Fibroblast of skin of right quadriceps (primary cell): Measurements from ENCODE around the gene ANKIB1.

ENCODE experiments used
- DNase-seq: peaks from one replicate; pipeline ENCODE4 v3.0.0-alpha.2; 2013

ANKIB1 gene

GRCh38 chr7:92266415-92267241, 20.9 kb downstream of the ANKIB1 start:
- DNase-seq: peak; percentile 21

- DNase-seq: no peak
Observed at GRCh38 chr7:92268921-92269320, 23.1 kb downstream of the ANKIB1 start.

DNA sequence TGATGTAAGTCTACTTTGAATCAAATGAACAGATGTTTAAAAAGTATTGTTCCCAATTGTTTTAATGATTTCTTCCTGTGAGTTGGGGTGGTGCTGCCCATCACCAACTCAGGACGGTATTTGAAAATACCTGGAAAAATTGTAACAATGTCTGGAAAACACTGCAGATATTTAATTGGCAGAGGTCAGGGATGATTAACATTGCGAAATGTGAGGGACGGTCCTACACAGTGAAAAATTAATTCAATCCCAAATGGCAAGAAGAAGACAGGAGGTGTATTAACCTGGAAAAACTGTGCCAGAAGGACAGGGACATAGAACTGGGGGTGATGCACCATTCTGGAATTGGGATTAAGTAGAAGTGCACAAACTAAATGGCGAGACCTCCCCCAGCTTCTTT, 29.6 kb downstream of the ANKIB1 start:
- no peak for DNase-seq

GRCh38 chr7:92276460-92276864, 30.7 kb downstream of the ANKIB1 start:
- no peak for DNase-seq

- DNase-seq: no peak
Observed at GRCh38 chr7:92279396-92280031, 33.7 kb downstream of the ANKIB1 start.

DNA sequence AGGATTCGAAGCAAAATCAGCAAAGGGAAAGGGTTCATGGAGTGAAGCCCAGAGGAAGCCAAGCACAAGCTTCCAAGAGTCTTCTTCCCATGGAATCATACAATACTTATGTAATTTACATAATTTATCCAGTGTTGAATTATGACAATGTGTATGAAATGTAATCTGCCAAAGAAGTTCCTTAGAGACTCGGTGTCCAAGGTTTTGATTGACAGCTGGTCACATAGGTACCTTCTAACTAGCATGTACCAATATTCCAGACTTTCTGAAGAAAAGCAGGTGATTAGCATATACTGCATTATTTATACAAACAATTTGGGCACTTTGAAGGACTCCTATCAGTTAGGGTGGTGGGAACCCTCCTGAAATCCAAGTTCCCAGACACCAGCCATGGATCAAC, 35.3 kb downstream of the ANKIB1 start:
- DNase-seq: no peak

GRCh38 chr7:92282221-92282814, 36.5 kb downstream of the ANKIB1 start:
- no peak for DNase-seq

DNA sequence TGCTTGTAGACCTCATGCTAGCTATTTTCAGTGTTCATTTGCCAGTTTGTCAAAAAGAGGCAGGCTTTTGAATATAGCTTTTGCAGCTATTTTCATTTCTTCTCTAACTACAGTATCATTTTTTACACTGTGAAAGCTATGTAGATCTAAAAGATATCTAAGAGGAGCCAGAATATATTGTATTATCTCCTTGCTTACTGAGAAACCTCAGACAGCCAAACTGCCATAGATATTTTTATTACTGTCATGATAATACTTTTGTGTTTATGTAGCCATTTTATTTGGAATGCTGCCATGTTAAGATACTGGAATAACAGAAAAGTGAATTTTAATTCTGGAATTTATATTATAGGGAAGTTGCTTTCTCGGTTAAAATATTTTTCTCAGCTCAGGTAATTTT, 37.2 kb downstream of the ANKIB1 start:
- no peak for DNase-seq

DNA sequence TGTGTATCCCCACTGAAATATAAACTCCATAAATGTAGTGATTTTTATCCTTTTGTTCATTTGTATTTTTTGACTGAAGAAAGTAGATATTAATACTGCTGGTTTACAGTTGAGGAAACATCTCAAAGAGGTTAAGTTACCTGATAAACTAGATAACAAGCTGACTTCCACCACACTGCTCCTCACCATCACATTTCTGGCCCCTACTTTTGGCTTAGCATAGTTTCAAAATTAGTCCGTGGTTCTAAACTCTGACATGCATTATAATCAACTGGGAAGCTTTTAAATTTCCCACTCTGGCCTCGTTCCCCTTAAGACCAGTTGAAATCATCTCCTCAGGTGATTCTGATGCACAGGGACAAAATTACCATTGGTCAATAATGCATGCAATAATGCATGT, 43.5 kb downstream of the ANKIB1 start:
- no peak for DNase-seq

GRCh38 chr7:92292981-92293380, 47.2 kb downstream of the ANKIB1 start:
- no peak for DNase-seq

DNA sequence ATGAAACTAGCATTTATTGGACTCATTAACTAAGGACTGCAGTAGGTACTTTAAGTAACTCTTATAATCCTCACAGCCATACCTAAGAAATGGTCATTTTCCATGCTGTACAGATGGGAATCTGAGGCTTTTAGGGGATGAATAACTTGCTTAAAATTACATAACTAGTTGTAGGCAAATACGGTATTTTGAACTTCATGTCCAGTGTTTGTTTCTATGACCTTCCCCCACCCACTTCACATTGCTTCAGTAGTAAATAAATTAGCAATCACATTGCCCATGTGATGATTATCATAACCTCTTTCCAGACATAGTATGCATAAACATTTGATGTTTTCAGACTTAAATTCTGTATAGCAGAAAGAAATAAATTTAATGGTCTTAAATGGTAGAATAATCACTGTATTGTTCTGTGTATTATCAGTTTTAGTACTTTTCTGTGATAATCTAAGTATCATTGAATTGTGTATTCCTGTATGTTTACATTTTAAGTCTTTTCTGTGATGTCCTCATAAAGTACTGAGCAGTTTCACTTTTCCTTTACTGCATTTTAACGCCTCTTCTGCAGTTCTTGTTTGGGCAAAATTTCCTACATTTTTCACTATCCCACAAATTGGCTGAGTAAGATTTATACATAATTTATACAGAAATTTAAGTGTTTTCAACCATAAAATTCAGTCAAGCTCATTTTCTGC, 48.3 kb downstream of the ANKIB1 start:
- no peak for DNase-seq

DNA sequence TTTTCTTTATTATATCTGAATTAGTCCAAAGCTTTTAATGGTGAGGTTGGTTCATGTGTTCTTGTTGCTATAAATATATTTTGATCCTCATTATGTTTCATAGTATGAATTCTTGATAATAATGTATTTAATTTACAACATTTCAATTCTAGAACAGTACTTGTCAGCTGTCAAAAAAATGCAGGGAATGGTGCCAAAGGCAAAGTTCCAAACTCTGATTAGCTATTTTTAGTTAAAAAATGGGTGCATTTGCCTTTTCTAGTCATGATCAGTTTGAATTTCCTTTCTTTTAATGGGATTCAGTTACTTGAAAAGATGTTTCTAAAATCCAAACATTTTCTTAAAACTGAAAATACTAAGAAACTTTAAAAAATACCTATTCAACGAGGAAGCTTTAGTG, 49.6 kb downstream of the ANKIB1 start:
- no peak for DNase-seq

DNA sequence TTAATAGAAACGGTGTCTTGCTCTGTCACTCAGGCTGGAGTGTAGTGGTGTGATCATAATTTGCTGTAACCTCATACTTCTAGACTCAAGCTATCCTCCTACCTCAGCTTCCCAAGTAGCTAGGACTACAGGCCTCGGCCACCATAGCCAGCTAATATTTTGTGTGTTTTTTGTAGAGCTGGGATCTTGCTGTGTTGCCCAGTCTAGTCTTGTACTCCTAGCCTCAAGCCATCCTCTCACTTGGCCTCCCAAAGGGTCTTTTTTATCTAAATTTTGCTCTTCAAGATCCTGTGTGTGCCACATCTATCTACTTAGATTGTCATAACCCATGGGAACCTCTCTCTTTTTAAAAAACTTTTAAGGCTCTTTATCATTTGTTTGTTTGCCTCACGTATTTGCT, 50.5 kb downstream of the ANKIB1 start:
- DNase-seq: no peak

GRCh38 chr7:92296880-92297445, 51.2 kb downstream of the ANKIB1 start:
- no peak for DNase-seq

- no peak for DNase-seq
Observed at GRCh38 chr7:92297736-92298135, 52.0 kb downstream of the ANKIB1 start.

- no peak for DNase-seq
Observed at GRCh38 chr7:92303761-92304160, 58.0 kb downstream of the ANKIB1 start.

GRCh38 chr7:92304406-92304893, 58.7 kb downstream of the ANKIB1 start:
- DNase-seq: no peak

GRCh38 chr7:92306153-92306552, 60.4 kb downstream of the ANKIB1 start:
- no peak for DNase-seq

DNA sequence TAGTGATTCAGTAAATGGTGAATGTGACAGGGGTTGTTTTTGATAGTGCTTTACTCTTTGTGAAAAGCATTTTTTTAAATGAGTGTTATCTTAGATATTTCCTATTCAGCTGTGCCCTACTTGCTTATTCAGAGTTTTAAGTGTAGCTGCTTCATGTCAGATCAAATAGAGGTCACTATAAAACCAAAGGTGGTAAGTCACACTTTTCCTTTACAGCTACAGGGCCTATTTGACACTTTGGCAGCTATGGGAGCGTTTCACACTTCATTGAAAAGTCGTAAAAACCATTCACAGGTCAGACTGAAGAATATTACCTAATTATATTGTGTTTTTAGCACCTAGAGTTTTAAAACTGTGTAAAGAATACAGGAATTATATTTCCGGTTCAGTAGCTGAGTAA, 67.3 kb downstream of the ANKIB1 start:
- DNase-seq: no peak

DNA sequence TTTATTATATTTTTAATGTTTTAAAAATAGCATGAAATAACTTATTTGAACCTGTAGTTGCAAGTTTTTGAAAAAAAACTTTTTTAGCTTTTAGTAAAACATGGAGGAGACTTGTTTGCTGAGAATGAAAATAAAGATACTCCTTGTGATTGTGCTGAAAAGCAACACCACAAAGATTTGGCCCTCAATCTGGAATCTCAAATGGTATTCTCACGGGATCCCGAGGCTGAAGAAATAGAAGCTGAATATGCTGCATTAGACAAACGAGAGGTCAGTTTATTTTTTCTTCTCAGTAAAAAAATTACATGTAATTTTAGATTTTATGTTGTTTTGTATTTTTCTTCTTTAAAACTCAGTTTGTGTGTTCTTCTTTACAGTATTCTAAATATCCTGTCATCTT, 73.5 kb downstream of the ANKIB1 start:
- DNase-seq: no peak

DNA sequence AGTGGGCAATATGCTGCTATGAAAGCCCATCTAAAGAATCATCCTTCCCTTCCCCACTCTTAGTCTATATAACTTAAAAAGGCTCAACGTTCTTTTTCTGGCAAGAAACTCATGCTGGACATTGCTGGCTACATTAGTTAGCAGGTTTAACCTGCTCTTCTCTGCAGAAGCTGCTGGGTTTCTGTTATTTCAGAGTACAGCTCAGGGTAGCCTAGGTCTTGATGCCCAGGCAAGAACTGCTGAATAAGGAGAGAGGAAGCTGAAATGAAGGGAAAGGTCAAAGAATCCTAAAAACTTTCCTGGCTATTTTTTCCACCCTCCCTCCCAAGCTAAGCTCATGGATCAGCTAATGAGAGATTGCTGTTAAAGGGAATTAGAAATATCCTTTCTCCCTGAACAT, 79.4 kb downstream of the ANKIB1 start:
- DNase-seq: no peak

DNA sequence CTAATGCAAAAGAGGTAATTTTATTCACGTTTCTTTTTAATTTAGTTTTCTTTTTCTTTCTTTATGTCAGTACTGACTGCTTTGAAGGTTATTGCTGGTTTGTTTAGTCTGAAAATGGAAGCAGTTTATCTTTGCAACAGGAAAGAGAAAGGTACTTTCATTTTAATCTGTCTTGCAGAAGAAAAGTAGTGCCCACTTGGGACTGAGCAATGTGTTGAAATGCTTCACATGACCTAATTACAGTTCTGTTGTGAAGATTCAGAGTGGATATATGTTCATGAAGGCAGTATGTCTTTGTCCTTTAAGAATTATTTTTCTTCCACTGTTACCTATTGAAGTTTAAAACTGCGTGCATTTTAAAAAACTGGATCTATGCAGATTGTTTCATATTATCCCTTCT, 80.1 kb downstream of the ANKIB1 start:
- no peak for DNase-seq

DNA sequence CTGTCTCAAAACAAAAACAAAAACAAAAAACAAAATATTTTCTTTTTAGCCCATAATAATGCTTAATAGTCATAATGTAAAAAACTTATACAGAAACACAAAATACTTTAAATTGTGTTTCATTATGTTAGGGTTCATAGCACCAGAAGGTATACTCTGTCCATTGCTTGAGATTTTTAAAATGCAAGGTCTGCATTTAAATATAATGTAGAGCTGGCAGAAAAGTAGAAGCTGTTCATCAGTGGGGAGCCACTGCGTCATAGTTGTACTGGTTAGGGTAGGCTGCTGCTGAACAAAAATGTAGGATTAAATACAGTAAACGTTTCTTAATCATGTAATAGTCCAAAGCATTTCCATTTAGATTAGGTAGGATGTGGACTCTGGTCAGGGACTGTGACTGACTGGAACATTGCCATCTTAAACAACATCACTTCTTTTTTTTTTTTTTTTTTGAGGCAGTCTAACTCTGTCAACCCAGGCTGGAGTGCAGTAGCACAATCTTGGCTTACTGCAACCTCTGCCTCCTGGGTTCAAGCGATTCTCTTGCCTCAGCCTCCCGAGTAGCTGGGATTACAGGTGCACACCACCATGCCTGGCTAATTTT, 85.2 kb downstream of the ANKIB1 start:
- DNase-seq: no peak
